Erythroblast (primary cell): ENCODE measurements around the gene HELZ.
"Not testable (repeated sequence)": the region's sequence is repeated elsewhere in the genome, so short reads cannot be mapped to it uniquely, and the experiment has no call there.

Source experiments
- GATA1 ChIP-seq: IDR thresholded peaks from 2 replicates; pipeline ENCODE4 v1.6.1; 2011; ENCODE audit warnings: low read depth, mild to moderate bottlenecking, control low read depth, low read length, moderate library complexity
- POLR2A ChIP-seq: IDR thresholded peaks from 2 replicates; pipeline ENCODE4 v1.6.1; 2011; ENCODE audit warnings: mild to moderate bottlenecking, low read length

- TF ChIP-seq POLR2A, GATA1: not testable (repeated sequence)
Measured at GRCh38 chr17:67142030-67142429, 103.0 kb downstream of the HELZ start.
